GM10847 (cell line): ENCODE measurements around the gene USP12.

Experiments
- POLR2A ChIP-seq: IDR thresholded peaks from 2 replicates; pipeline ENCODE4 v1.6.1; 2011; ENCODE audit not compliant: insufficient read length; ENCODE audit errors: extremely low read depth

Gene USP12

GRCh38 chr13:27130979-27131623, 40.5 kb downstream of the USP12 start:
- no peak for TF ChIP-seq POLR2A

GRCh38 chr13:27130223-27130978, 41.2 kb downstream of the USP12 start:
- no peak for TF ChIP-seq POLR2A

DNA sequence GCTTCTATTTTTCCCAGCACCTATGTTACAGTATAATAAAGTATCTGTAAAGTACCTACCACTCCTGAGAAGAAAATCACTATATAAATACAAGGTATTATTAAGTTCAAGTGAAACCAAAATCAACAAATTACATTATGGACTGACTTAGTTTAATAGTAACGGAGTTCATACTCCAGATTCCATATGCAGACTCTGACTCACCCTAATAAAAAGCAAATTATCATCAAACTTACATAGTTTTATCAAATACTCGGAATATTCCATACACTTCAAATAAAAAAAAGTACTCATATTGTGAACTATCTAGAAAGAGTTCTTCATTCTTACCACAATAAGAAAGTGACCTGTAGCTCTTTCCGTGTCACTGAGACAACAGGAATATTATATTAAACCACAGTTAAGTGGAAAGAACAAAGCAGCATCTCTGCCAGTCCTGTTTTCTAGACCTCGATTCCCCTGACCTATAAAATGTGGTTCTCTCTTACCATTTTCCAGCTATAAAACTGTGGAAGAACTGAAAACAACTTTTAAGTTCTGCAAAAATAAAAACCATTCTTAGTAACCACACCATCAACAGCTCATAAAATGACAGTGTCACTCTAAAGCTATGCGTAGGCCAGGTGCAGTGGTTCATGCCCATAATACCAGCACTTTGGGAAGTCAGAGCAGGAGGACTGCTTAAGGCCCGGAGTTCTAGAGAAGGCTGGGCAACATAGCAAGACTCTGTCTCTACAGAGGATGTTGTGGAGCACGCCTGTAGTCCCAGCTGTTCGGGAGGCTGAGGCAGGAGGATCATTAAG, 42.6 kb downstream of the USP12 start:
- no peak for TF ChIP-seq POLR2A

- no peak for TF ChIP-seq POLR2A
These were observed 44.8 kb downstream of the USP12 start for GRCh38 chr13:27126859-27127258.

- TF ChIP-seq POLR2A, result no peak
These were observed 46.0 kb downstream of the USP12 start for GRCh38 chr13:27125357-27126282.

GRCh38 chr13:27124571-27124970, 47.0 kb downstream of the USP12 start:
- TF ChIP-seq POLR2A, result no peak

- TF ChIP-seq POLR2A, result no peak
These were observed 49.6 kb downstream of the USP12 start for GRCh38 chr13:27122036-27122435.

- TF ChIP-seq POLR2A, result no peak
These were observed 50.8 kb downstream of the USP12 start for GRCh38 chr13:27120811-27121210.

DNA sequence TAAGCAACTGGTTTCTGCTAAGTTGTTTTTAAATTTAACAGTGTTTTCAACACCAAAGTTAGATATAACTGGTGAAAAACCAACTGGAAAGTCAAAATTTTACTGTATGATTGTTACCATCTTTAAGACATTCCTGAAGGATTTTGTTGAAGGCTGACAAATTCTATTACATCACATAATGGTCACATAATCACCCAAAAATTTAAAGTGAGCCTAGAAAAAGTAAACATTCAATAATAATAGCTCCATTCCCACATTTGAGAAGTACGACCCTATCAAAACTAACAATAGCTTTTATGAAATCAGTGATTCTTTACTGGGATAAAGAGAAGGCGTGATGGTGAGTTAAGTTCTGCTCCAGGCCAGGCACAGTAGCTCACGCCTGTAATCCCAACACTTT, 51.6 kb downstream of the USP12 start:
- TF ChIP-seq POLR2A, result no peak

DNA sequence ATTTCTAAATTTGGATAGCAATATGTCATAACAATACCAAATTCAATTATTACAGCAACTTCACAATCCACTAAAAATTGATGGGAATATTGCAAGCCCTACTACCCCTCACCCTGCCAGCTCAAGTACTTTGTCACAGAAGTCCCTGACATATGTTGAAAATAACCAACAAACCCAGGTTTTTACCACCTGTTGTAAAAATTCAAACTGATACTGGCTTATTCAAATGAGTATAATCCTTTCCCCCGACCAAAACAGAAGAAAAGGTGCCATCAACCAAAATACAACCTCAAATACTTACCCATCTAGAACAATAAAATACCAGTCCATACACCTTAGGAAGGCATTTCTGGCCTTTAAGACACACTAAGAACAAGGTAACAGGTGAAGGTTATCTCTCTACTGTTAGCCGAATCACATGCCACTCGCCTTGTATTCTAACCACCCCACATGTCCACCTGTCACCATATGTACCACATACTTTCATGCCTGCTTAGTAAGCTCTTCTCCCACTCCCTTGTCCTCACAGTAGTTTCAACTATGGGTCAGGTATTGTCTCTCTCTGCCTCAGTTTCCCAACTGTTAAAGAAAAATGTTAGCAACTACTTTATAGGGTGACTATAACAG, 53.1 kb downstream of the USP12 start:
- no peak for TF ChIP-seq POLR2A

DNA sequence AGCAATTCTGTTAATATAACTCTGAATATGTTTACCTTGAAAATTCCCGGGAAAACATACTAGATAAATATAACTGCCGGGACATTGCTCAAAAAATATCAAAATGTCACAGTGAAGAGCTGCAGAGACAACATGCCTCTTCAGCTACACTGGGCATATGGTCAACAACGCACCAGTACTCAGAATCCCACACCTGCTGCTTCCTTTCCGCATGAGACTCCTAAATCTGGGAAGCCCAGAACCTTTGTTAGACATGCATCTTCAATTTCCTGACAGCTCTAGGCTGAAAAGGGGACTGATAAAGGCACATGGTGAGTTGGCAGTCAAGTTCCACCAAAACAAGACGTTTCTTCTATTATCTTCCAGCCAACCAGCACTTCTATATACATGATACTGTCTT, 53.7 kb downstream of the USP12 start:
- no peak for TF ChIP-seq POLR2A

DNA sequence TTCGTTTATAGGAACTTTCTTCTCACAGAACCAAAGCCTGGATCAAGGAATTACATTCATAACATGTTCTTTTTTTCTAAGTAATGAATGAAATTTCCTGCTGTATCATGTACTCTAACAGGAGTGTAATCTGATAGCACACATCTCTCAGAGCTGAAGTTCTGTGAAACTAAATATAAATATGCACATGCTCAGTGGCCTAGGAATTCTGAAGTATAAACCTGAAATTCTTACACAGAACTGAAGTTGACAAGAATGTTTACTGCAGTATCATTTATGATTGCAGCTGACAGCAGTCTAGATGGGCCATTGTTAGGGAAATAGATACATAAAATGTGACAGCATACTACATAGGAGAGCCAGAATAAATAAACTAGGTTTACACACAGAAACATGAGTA, 54.5 kb downstream of the USP12 start:
- no peak for TF ChIP-seq POLR2A

- no peak for TF ChIP-seq POLR2A
These were observed 58.2 kb downstream of the USP12 start for GRCh38 chr13:27113436-27113835.

DNA sequence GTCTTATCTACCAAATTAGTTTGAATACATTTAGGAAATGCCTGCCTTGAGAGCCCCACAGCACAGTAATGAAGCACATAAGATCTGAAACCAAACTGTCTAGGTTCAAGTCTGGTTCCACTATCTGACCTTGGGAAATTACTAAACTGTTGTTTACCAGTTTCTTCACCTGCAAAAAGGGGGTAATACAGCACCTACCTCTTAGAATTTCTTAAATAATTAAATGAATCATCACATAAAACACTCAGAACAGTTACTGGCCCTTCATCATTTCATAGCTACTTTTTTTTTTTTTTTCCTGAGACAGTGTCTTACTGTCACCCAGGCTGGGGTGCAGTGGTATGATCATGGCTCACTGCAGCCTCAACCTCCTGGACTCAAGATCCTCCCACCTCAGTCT, 59.6 kb downstream of the USP12 start:
- no peak for TF ChIP-seq POLR2A
